IMR-90 (cell line): ENCODE data around the gene CYB5A. TPM values are rescaled to one million over a fixed set of nuclear protein-coding genes. Genes with fewer than 3 reads are reported as not detected.
A peak's percentile ranks its signal among the peaks of the same experiment; 100 is the strongest.

ENCODE experiments used
- ATAC-seq: fragments of 200-7000 bp; cut with Tn5 transposase; 2 replicates; pipeline ENCODE4 v1.9.1; 2020; ENCODE audit warnings: low read depth, mild to moderate bottlenecking, moderate library complexity
- BruUV-seq: library from RNA; stranded (reverse); fragments of 400-500 nt; replicated peaks from 2 replicates; lab custom pipeline; 2021; lab: Mats Ljungman, UMichigan
- CTCF ChIA-PET: fragments of 300-600 bp; formaldehyde crosslinking; extraction: SDS; loops from one replicate; lab custom pipeline; 2021; ENCODE audit warnings: antibody characterized with exemption; lab: Yijun Ruan, JAX
- POLR2A ChIA-PET: fragments of 300-600 bp; sonication (Branson Sonifier 250); formaldehyde crosslinking; loops from one replicate; lab custom pipeline; 2022; ENCODE audit warnings: antibody characterized with exemption; ENCODE audit not compliant: unreplicated experiment; lab: Charles Lee
- DNase-seq: peaks from one replicate; pipeline ENCODE4 v3.0.0; 2013
- H2AFZ ChIP-seq: replicated peaks from 2 replicates; pipeline ENCODE3; 2013; ENCODE audit warnings: low read length, mild to moderate bottlenecking; ENCODE audit not compliant: poor library complexity
- H2AK5ac ChIP-seq: 2 replicates; pipeline ENCODE4 v1.6.1; 2013; ENCODE audit warnings: low read depth, low read length, inconsistent platforms
- H2AK9ac ChIP-seq: replicated peaks from 2 replicates; pipeline ENCODE3; 2013; ENCODE audit warnings: mild to moderate bottlenecking, low read depth, low read length, moderate library complexity; ENCODE audit not compliant: poor library complexity
- H2BK120ac ChIP-seq: 2 replicates; pipeline ENCODE4 v1.6.1; 2013; ENCODE audit warnings: low read depth, low read length, inconsistent platforms
- H2BK15ac ChIP-seq: 3 replicates; pipeline ENCODE4 v1.6.1; 2013; ENCODE audit warnings: low read depth, low read length, inconsistent platforms
- H2BK20ac ChIP-seq: 2 replicates; pipeline ENCODE4 v1.6.1; 2013; ENCODE audit warnings: low read depth, mild to moderate bottlenecking, inconsistent platforms, low read length, moderate library complexity
- H2BK5ac ChIP-seq: 2 replicates; pipeline ENCODE4 v1.6.1; 2013; ENCODE audit warnings: mild to moderate bottlenecking, low read depth, low read length, inconsistent platforms; ENCODE audit not compliant: poor library complexity, severe bottlenecking
- H3K14ac ChIP-seq: replicated peaks from 2 replicates; pipeline ENCODE4 v1.6.1; 2013; ENCODE audit warnings: low read depth, low read length, inconsistent platforms
- H3K18ac ChIP-seq: 2 replicates; pipeline ENCODE4 v1.6.1; 2013; ENCODE audit warnings: low read depth, low read length, control low read depth
- H3K23ac ChIP-seq: 2 replicates; pipeline ENCODE4 v1.6.1; 2013; ENCODE audit warnings: low read depth, low read length, inconsistent platforms
- H3K27ac ChIP-seq: 2 replicates; pipeline ENCODE4 v1.5.1; 2013; ENCODE audit warnings: mild to moderate bottlenecking, control low read depth, low read length; ENCODE audit not compliant: insufficient read depth
- H3K27me3 ChIP-seq: 2 replicates; pipeline ENCODE4 v1.6.1; 2013; ENCODE audit warnings: low read length; ENCODE audit not compliant: control insufficient read depth, insufficient read depth
- H3K36me3 ChIP-seq: 2 replicates; pipeline ENCODE4 v1.6.1; 2013; ENCODE audit warnings: low read length, mixed read lengths; ENCODE audit not compliant: control insufficient read depth, insufficient read depth
- H3K4ac ChIP-seq: 2 replicates; pipeline ENCODE4 v1.6.1; 2013; ENCODE audit warnings: low read depth, low read length, inconsistent platforms
- H3K4me1 ChIP-seq: 2 replicates; pipeline ENCODE4 v1.6.1; 2013; ENCODE audit warnings: low read length, mixed read lengths; ENCODE audit not compliant: control insufficient read depth, insufficient read depth
- H3K4me2 ChIP-seq: 2 replicates; pipeline ENCODE4 v1.6.1; 2013; ENCODE audit warnings: low read depth, mild to moderate bottlenecking, control low read depth, low read length, moderate library complexity
- H3K4me3 ChIP-seq: 2 replicates; pipeline ENCODE4 v1.5.1; 2013; ENCODE audit warnings: low read depth, mild to moderate bottlenecking, control low read depth, low read length, moderate library complexity; ENCODE audit not compliant: insufficient read depth
- H3K56ac ChIP-seq: 2 replicates; pipeline ENCODE4 v1.6.1; 2013; ENCODE audit warnings: low read length, inconsistent platforms; ENCODE audit not compliant: insufficient read depth; ENCODE audit errors: extremely low read depth
- H3K79me1 ChIP-seq, 2 experiments: 2 replicates each; pipeline ENCODE4 v1.6.1; 2013; ENCODE audit warnings: low read length in 2 of 2, inconsistent platforms in 1 of 2, low read depth in 1 of 2
- H3K9ac ChIP-seq: 2 replicates; pipeline ENCODE4 v1.6.1; 2013; ENCODE audit warnings: low read depth, low read length, control low read depth
- H3K9me1 ChIP-seq: 2 replicates; pipeline ENCODE4 v1.6.1; 2013; ENCODE audit warnings: low read length, inconsistent platforms; ENCODE audit not compliant: insufficient read depth
- H3K9me3 ChIP-seq: 2 replicates; pipeline ENCODE4 v1.6.1; 2013; ENCODE audit warnings: low read length; ENCODE audit not compliant: control insufficient read depth, insufficient read depth
- H4K20me1 ChIP-seq: 2 replicates; pipeline ENCODE4 v1.6.1; 2013; ENCODE audit warnings: low read length, inconsistent platforms; ENCODE audit not compliant: insufficient read depth
- H4K5ac ChIP-seq: 2 replicates; pipeline ENCODE4 v1.6.1; 2013; ENCODE audit warnings: mild to moderate bottlenecking, low read depth, low read length, control low read depth
- H4K8ac ChIP-seq, 2 experiments: 2 replicates each; pipeline ENCODE4 v1.6.1; 2013; ENCODE audit warnings: low read depth in 2 of 2, low read length in 2 of 2, control low read depth in 1 of 2, inconsistent platforms in 1 of 2
- H4K91ac ChIP-seq: 2 replicates; pipeline ENCODE4 v1.6.1; 2013; ENCODE audit warnings: low read depth, low read length, inconsistent platforms; ENCODE audit not compliant: insufficient read depth
- MAFK ChIP-seq: IDR thresholded peaks from 2 replicates; pipeline ENCODE4 v1.6.1; 2012; ENCODE audit warnings: low read depth, low read length, improper control_type of control experiment
- WGBS, 2 experiments: methylation state at CpG; one replicate each; pipeline versions ENCODE4 v1.1.5 to v1.1.7; 2013; ENCODE audit warnings: missing lambda C conversion rate in 2 of 2; ENCODE audit not compliant: insufficient read length in 1 of 2; ENCODE audit errors: extremely low coverage in 2 of 2; 5-methylcytosine and 5-hydroxymethylcytosine counted together
- dilution Hi-C: fragments of 300-500 bp; cut with HindIII; formaldehyde crosslinking; loops from one replicate; pipeline ENCODE4 v1.14.3; 2018; ENCODE audit warnings: low sequenced_read_pairs; ENCODE audit not compliant: unreplicated experiment
- in situ Hi-C: fragments of 300-500 bp; cut with MboI; formaldehyde crosslinking; loops from 3 replicates; pipeline ENCODE4 v1.14.3; 2019; ENCODE audit warnings: low sequenced_read_pairs, inconsistent platforms, mixed read lengths
- intact Hi-C: fragments of 100-400 bp; cut with micrococcal nuclease; formaldehyde crosslinking; loops from 2 replicates; pipeline ENCODE4 v1.10.0; 2022
- polyA plus RNA-seq, 3 experiments: library from polyadenylated mRNA; depleted of rRNA; stranded (reverse); fragments of >200 nt; gene quantifications; 2 replicates each; pipeline ENCODE4 v1.2.3, GENCODE V29; 2012; ENCODE audit warnings: low replicate concordance in 1 of 3
- total RNA-seq: library from RNA; depleted of rRNA; stranded (reverse); fragments of >200 nt; gene quantifications from 2 replicates; pipeline ENCODE4 v1.2.3, GENCODE V29; 2012

Gene CYB5A
- total and polyA plus RNA-seq, 2 of the 4 experiments (the other 2 are of a cell fraction) = 13.4 to 47.9 TPM

GRCh38 chr18:74250131-74250530 lies 41.6 kb downstream of the CYB5A start:
- CTCF ChIA-PET = no interaction called here
- Histone ChIP-seq H3K4me2 (no peak overlapping the region), H2BK5ac (no peak overlapping the region), H3K9ac (no peak overlapping the region), H2BK20ac (no peak overlapping the region), H3K27me3 (no peaks in the 10 kb centered on the region), H2AK9ac (no peak overlapping the region), H4K91ac (no peak overlapping the region; the same call in 1 of the 2 replicates), H3K18ac (no peak overlapping the region), H3K23ac (no peak overlapping the region), H2BK15ac (0 out of 3 replicates have a peak overlapping the region, but pooled peaks have one; percentile 7), H3K56ac (no peak overlapping the region), H3K4ac (peak overlapping the region; percentile 7), H4K5ac (no peak overlapping the region), H3K79me1 (no peaks in the 10 kb centered on the region), H3K27ac (no peak overlapping the region), H3K4me3 (no peak overlapping the region), H3K4me1 (peaks cover 13% of the 10 kb centered on the region), H3K36me3 (peaks cover 4% of the 10 kb centered on the region; the same call in 1 of the 2 replicates), H4K20me1 (no peaks in the 10 kb centered on the region), H4K8ac (no peak overlapping the region), H3K9me1 (peaks cover 18% of the 10 kb centered on the region), H3K14ac (no peak overlapping the region), H2BK120ac (peak overlapping the region; percentile 3; the same call in 1 of the 2 replicates), H2AFZ (no peak overlapping the region), H3K9me3 (no peaks in the 10 kb centered on the region), H2AK5ac (peak overlapping the region; percentile 58; the same call in 1 of the 2 replicates)
- BruUV-seq = no TSS peak
- intact Hi-C loops = loop anchor here (5.0 kb wide), 2 partner anchors 37 to 67 kb away; partner anchors contain the start of gene C18orf63
- DNase-seq (no peak), ATAC-seq (no peak)
- 98% methylated on average over 8 of the region's 12 CpGs; no CpG with 5 or more reads in 1 of the 2 experiments for WGBS, 2 experiments
- dilution Hi-C loops = no loop called here
- POLR2A ChIA-PET = no interaction called here
- in situ Hi-C loops = no loop called here
- TF ChIP-seq MAFK = no peak
